Colonic mucosa (tissue), 4 donors: ENCODE data around the gene OR2H2. TPM values are rescaled to one million over a fixed set of nuclear protein-coding genes. Genes with fewer than 3 reads are reported as not detected.

ENCODE experiments used
- DNase-seq: peaks from one replicate; pipeline ENCODE4 v3.0.0-alpha.2; 2020
- H3K27ac ChIP-seq: fragments of 200-600 bp; one replicate; pipeline ENCODE4 v1.8.0; 2021
- H3K27me3 ChIP-seq: fragments of 200-600 bp; one replicate; pipeline ENCODE4 v1.8.0; 2021
- H3K36me3 ChIP-seq: fragments of 200-600 bp; one replicate; pipeline ENCODE4 v1.8.0; 2021
- H3K4me1 ChIP-seq: fragments of 200-600 bp; one replicate; pipeline ENCODE4 v1.8.0; 2021; ENCODE audit warnings: mild to moderate bottlenecking
- H3K4me3 ChIP-seq: fragments of 200-600 bp; one replicate; pipeline ENCODE4 v1.8.0; 2021
- H3K9ac ChIP-seq, 2 donors: one replicate each; pipeline ENCODE4 v1.7.0; 2013; ENCODE audit warnings: control low read depth in 2 of 2, low read depth in 2 of 2, low read length in 2 of 2
- H3K9me3 ChIP-seq: fragments of 200-600 bp; one replicate; pipeline ENCODE4 v1.8.0; 2021
- intact Hi-C: fragments of 100-400 bp; cut with DNase I; formaldehyde crosslinking; loops from one replicate; pipeline ENCODE4 v1.14.1; 2022
- total RNA-seq, 2 donors: library from RNA; stranded (reverse); fragmentation: NEBNext Ultra II Directional in 1 of 2; extraction: Animal tissue kit (Norgen Biotek cat#: 25700) in 1 of 2; gene quantifications; one replicate each; pipeline ENCODE4 v1.2.1, GENCODE V29; 2021
- TF ChIP-seq, protein P1 (sequence below): fragments of 200-600 bp; IDR thresholded peaks from one replicate; pipeline ENCODE4 v1.8.0; 2022; ENCODE audit warnings: antibody characterized with exemption, mild to moderate bottlenecking
- donor health status: healthy.
- donor health status: DM: no; HTN: no; CAD: no.
- donor health status: DM: no; HTN: no; CAD: no.

The OR2H2 gene
- total RNA-seq, 2 donors from 2014 or later: not detected

DNA sequence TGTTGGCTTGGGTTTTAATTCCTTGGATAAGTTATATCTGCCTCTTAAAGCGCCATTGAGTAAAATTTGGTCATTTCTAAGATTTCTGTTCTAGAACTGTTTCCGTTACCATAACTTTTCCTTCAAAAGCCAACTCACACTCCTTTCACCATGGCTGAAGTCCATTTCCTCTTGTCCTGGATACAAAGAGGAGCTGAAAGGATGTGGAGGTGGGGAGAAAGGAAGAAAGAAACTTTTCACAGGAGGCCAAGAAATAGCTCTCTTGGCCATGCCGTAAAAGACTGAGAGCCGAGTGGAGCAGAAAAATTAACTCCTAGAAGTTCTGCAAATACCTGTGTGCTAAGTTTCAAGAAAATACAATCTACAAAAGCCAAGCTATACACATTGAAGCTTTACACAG lies 26.5 kb downstream of the OR2H2 start:
- no peak for DNase-seq
- Histone ChIP-seq H3K4me1 (no peaks in the 10 kb centered on the region), H3K36me3 (no peaks in the 10 kb centered on the region), H3K27ac (no peak overlapping the region), H3K9ac (no peak overlapping the region), H3K27me3 (no peaks in the 10 kb centered on the region), H3K9me3 (no peaks in the 10 kb centered on the region), H3K4me3 (no peak overlapping the region)
- TF ChIP-seq, protein P1, sequence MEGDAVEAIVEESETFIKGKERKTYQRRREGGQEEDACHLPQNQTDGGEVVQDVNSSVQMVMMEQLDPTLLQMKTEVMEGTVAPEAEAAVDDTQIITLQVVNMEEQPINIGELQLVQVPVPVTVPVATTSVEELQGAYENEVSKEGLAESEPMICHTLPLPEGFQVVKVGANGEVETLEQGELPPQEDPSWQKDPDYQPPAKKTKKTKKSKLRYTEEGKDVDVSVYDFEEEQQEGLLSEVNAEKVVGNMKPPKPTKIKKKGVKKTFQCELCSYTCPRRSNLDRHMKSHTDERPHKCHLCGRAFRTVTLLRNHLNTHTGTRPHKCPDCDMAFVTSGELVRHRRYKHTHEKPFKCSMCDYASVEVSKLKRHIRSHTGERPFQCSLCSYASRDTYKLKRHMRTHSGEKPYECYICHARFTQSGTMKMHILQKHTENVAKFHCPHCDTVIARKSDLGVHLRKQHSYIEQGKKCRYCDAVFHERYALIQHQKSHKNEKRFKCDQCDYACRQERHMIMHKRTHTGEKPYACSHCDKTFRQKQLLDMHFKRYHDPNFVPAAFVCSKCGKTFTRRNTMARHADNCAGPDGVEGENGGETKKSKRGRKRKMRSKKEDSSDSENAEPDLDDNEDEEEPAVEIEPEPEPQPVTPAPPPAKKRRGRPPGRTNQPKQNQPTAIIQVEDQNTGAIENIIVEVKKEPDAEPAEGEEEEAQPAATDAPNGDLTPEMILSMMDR: no peak
- intact Hi-C loops: no loop called here

DNA sequence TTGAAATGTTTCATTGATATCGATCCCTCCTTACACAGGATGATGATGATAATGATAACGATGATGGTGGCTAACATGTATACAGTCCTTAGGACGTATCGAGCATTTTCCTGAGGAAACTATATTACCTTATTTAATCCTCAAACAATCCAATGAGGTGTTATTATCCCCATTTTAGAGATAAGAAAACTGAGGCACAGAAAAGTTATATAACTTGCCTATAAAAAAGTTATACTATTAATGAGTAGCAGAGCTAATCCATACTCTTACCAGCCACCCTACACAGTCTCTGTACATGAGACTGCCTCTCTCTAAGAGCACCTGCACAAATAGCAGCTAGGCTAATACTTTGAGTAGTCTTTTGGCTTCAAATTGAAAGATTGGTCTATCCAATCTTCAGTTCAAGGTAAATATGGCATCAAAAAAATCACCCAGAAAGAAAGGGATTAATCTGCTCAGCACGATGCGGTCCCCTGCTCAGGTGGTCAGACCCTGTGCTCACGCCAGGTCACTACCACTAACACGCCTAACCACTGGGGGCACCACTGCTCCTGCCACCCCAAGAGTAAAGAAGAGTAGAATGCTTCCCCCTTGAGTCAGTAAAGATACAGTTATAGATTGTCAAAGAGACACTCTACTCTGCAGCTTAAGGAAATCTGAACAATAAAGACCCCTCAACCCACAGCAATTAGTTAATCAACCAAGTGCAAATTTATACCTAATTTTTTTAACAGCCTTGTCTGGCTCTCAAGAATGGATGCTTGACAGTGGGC lies 33.0 kb downstream of the OR2H2 start:
- no peaks in the 10 kb centered on the region for H3K36me3 ChIP-seq
- H3K4me3 ChIP-seq: no peak overlapping the region
- intact Hi-C loops: no loop called here
- no peaks in the 10 kb centered on the region for H3K27me3 ChIP-seq
- H3K27ac ChIP-seq: no peak overlapping the region
- no peaks in the 10 kb centered on the region for H3K9me3 ChIP-seq
- no peak overlapping the region for H3K9ac ChIP-seq
- DNase-seq: no peak
- TF ChIP-seq, protein P1: no peak
- H3K4me1 ChIP-seq: no peaks in the 10 kb centered on the region

DNA sequence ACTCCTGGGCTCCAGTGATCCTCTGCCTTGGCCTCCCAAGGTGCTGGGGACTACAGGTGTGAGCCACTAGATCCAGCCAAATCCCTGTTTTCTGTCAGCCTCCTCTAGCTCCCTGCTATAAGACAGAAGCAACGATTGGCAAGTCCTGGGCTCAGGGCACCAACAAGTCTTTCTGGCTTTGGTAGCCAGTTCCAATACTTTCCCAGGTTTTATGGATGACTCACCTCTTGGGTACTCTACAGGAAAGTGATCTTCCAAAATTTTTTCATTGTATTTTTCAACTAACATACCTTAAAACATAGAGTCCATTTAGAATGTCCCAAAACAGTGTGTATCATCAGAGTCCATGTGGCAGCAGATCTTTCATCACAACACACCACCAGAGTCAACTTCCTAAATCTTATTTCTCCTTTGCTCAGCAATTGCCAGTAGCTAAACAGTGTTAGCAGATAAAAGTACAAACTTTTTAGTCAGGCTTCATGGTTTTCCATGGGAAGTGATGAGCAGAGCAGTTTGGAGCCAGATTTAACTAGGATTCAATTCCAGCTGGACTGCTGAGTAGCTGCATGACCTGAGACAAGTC lies 34.7 kb downstream of the OR2H2 start:
- Histone ChIP-seq H3K27ac (no peak overlapping the region), H3K36me3 (no peaks in the 10 kb centered on the region), H3K27me3 (no peaks in the 10 kb centered on the region), H3K4me3 (no peak overlapping the region), H3K9ac (no peak overlapping the region), H3K9me3 (no peaks in the 10 kb centered on the region), H3K4me1 (no peaks in the 10 kb centered on the region)
- DNase-seq: no peak
- intact Hi-C loops: no loop called here
- TF ChIP-seq, protein P1: no peak

DNA sequence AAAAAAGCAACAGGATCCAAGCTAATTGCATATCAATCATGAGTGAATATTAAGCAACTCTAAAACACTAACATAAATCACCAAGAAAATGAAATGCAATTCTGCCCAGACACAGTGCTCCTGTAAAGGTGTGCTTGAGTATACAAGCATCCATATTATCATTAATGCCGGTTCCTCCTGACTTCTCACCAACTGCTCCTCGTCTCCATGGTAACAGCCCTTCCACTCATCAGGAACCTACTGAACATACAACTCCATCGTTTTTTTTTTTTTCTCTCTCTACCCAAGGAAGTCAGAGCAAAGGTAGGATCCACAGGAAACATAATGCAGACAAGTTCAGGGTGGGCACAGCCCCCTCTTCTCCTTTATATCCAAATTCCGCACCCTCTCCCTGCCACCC lies 35.7 kb downstream of the OR2H2 start:
- Histone ChIP-seq H3K36me3 (no peaks in the 10 kb centered on the region), H3K27ac (no peak overlapping the region), H3K9ac (no peak overlapping the region), H3K27me3 (no peaks in the 10 kb centered on the region), H3K4me3 (no peak overlapping the region), H3K4me1 (no peaks in the 10 kb centered on the region), H3K9me3 (no peaks in the 10 kb centered on the region)
- TF ChIP-seq, protein P1: no peak
- no peak for DNase-seq
- intact Hi-C loops: no loop called here

DNA sequence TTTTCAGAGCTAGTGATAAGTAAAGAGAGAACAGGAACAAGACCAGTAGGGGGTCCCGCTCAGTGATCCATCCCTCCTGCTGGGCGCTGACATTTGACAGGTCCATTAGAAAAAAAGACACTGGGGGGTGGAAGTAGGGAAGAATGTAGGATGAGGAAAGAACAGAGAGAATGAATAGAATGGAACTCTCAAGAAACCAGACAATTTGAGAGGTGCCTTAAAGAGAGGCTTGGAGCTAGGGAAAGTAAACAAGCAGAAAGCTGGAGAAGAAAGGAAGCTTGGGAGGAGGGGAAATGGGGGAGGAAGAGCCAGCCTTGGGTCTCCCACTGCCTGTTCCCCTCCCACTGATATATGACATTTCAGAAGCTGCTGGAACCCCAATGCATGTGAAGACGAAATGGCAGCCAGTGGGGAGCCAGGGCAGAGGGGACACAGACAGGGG lies 39.6 kb downstream of the OR2H2 start:
- no peak for DNase-seq
- H3K36me3 ChIP-seq: no peaks in the 10 kb centered on the region
- intact Hi-C loops: no loop called here
- H3K27ac ChIP-seq: no peak overlapping the region
- no peaks in the 10 kb centered on the region for H3K9me3 ChIP-seq
- H3K9ac ChIP-seq: no peak overlapping the region
- H3K4me3 ChIP-seq: no peak overlapping the region
- no peaks in the 10 kb centered on the region for H3K27me3 ChIP-seq
- TF ChIP-seq, protein P1: no peak
- H3K4me1 ChIP-seq: peaks cover 6% of the 10 kb centered on the region
